HFF-Myc (cell line): ENCODE results near the gene SH3BGRL2.
"Not testable (repeated sequence)": the region's sequence is repeated elsewhere in the genome, so short reads cannot be mapped to it uniquely, and the experiment has no call there.

Experiments used
- DNase-seq: peaks from one replicate; pipeline ENCODE4 v3.0.0-alpha.2; 2011; ENCODE audit warnings: low read depth; ENCODE audit errors: extremely low read depth
- H3K4me3 ChIP-seq: replicated peaks from 2 replicates; pipeline ENCODE4 v1.5.1; 2011; ENCODE audit warnings: low read depth, mild to moderate bottlenecking, control low read depth, low read length
- CTCF ChIP-seq: IDR thresholded peaks from 2 replicates; pipeline ENCODE4 v1.5.1; 2012; ENCODE audit warnings: mild to moderate bottlenecking, low read depth, low read length, control low read depth; ENCODE audit errors: missing control alignments

The SH3BGRL2 gene

GRCh38 chr6:79671600-79672266 is 40.6 kb downstream of the SH3BGRL2 start:
- no peak for DNase-seq
- TF ChIP-seq CTCF = no peak

GRCh38 chr6:79672631-79673111 is 41.5 kb downstream of the SH3BGRL2 start:
- TF ChIP-seq CTCF = peak; percentile 53
- peak; percentile 9 for DNase-seq
- H3K4me3 ChIP-seq = no peak overlapping the region

More at GRCh38 chr6:79671600-79672266, 40.6 kb downstream of the SH3BGRL2 start:
- H3K4me3 ChIP-seq = no peak overlapping the region

- no peak for DNase-seq
- TF ChIP-seq CTCF = no peak
- H3K4me3 ChIP-seq = no peak overlapping the region
These were observed 42.8 kb downstream of the SH3BGRL2 start for GRCh38 chr6:79673947-79674346.

- TF ChIP-seq CTCF = no peak
- DNase-seq = no peak
- no peak overlapping the region for H3K4me3 ChIP-seq
These were observed 45.9 kb downstream of the SH3BGRL2 start for GRCh38 chr6:79676785-79677736.

- not testable (repeated sequence) for DNase-seq, H3K4me3 ChIP-seq
These were observed 51.6 kb downstream of the SH3BGRL2 start for GRCh38 chr6:79682682-79683081.

GRCh38 chr6:79684876-79685275 is 53.7 kb downstream of the SH3BGRL2 start:
- no peak overlapping the region for H3K4me3 ChIP-seq
- no peak for DNase-seq
- no peak for TF ChIP-seq CTCF

GRCh38 chr6:79686707-79687309 is 55.7 kb downstream of the SH3BGRL2 start:
- no peak for TF ChIP-seq CTCF
- H3K4me3 ChIP-seq = no peak overlapping the region
- DNase-seq = no peak
